IgD-negative memory B cell (primary cell): ENCODE measurements around the gene ZNF442. TPM values are rescaled to one million over a fixed set of nuclear protein-coding genes. Genes with fewer than 3 reads are reported as not detected.
A peak's percentile ranks its signal among the peaks of the same experiment; 100 is the strongest.
"Not testable (repeated sequence)": the region's sequence is repeated elsewhere in the genome, so short reads cannot be mapped to it uniquely, and the experiment has no call there.

ENCODE experiments used
- H3K27ac Mint-ChIP-seq, 3 donors: one replicate each; pipeline ENCODE4 v1.8.0; 2020 to 2022; ENCODE audit warnings: mild to moderate bottlenecking in 3 of 3, mixed read lengths in 3 of 3, moderate library complexity in 1 of 3
- H3K27me3 Mint-ChIP-seq: one replicate; pipeline ENCODE4 v1.8.0; 2021; ENCODE audit warnings: mixed read lengths
- H3K36me3 Mint-ChIP-seq: one replicate; pipeline ENCODE4 v1.8.0; 2020; ENCODE audit warnings: mild to moderate bottlenecking, mixed read lengths
- H3K4me1 Mint-ChIP-seq, 3 donors: one replicate each; pipeline ENCODE4 v1.8.0; 2020 to 2022; ENCODE audit warnings: mixed read lengths in 3 of 3, mild to moderate bottlenecking in 1 of 3
- H3K4me3 Mint-ChIP-seq, 4 donors: one replicate each; pipeline ENCODE4 v1.8.0; 2020 to 2022; ENCODE audit warnings: mild to moderate bottlenecking in 4 of 4, mixed read lengths in 4 of 4, moderate library complexity in 3 of 4
- H3K9me3 Mint-ChIP-seq, 3 donors: one replicate each; pipeline ENCODE4 v1.8.0; 2020 to 2021; ENCODE audit warnings: mixed read lengths in 3 of 3, mild to moderate bottlenecking in 1 of 3
- polyA plus RNA-seq: library from polyadenylated mRNA; unstranded; fragments of 300-500 nt; fragmentation: Illumina TruSeq; gene quantifications from one replicate; pipeline ENCODE4 v1.2.3, GENCODE V29; 2021

The ZNF442 gene
- 2.3 TPM for polyA plus RNA-seq

DNA sequence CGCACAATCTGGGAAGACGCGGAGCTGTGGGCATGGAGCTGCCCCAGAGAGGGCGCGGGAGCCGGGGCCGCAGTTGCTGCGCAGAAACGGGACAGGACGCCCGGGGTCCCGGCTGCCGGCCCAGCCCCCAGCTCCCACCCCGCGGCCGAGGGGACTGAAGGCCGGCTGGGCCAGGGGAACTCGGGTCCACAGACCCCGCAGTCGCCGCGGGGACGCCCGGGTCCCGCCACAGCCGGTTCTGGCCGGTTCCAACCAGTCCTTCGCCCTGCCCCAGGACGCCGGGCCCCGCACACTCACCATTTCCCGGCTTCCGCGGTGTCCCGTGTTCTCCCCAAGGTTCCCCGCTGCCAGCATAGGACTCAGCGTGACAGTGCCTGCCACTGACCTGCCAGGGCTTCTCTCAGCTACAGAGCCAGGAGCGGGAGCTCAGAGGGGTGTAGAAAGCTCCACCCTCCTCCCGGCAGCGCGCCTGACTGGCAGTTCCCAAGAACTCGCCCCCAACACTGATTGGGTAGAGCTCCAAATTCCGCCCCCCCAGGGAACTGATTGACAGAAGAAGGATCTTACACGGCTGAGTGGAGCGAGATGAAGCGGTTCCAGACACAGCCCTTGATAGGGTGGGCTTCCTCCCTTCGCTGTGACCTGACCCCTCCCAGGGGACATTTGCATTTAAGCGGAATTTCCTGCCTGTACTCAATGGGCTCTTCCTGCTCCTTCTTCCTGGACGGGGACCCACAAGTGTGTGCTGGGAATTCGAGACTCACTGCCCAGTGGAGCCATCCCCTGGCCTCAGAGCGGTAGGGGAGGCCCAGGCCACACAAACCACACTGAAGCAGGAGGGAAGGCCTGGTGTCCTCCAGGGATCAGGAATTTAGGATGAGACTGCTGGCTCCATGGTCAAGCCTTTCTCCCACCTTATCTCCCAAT lies at the start of gene ZNF442:
Gene ZNF442, minus strand, starts transcription at position 448 of the 927 bp plus-strand sequence. CDS start 2,052 bp downstream, outside the sequence.
- H3K9me3 Mint-ChIP-seq: no peaks in the 10 kb centered on the region
- no peaks in the 10 kb centered on the region for H3K27me3 Mint-ChIP-seq
- H3K27ac Mint-ChIP-seq: peak within 1 kb of the TSS; percentile 29 to 87 (median 63)
- peaks cover 2% of the 10 kb centered on the region for H3K36me3 Mint-ChIP-seq
- peaks cover 9 to 18% (median 15%) of the 10 kb centered on the region in 3 donors for H3K4me1 Mint-ChIP-seq
- H3K4me3 Mint-ChIP-seq: peak within 1 kb of the TSS; percentile 87 to 100 (median 98)

DNA sequence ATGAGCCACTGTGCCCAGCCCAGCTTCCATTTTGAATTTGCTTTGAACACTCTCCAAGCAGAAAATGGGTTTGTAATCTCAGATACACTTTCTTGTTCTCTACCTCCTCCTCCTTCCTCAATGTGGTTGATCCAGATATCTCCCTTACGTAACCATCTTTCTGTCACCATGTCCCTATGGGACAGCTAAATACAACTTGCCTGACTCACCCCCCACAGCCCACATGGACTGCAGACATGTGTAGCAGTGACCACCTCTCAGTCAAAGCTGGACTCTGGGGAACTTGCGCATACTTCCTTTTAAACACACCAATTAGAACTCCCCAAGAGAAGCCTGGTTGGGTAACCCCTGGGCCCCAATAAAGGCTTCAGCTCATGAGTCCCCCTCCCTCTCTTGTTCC lies 46.4 kb upstream of the ZNF442 start:
- Mint-ChIP-seq H3K36me3 (peaks cover 7% of the 10 kb centered on the region), H3K4me1 (no peaks in the 10 kb centered on the region), H3K27me3 (no peaks in the 10 kb centered on the region), H3K9me3 (peaks cover 1 to 17% (median 12%) of the 10 kb centered on the region in 3 donors), H3K27ac (peak overlapping the region in 1 of 3 donors; percentile 65), H3K4me3 (peak overlapping the region in 1 of 4 donors; percentile 31)

DNA sequence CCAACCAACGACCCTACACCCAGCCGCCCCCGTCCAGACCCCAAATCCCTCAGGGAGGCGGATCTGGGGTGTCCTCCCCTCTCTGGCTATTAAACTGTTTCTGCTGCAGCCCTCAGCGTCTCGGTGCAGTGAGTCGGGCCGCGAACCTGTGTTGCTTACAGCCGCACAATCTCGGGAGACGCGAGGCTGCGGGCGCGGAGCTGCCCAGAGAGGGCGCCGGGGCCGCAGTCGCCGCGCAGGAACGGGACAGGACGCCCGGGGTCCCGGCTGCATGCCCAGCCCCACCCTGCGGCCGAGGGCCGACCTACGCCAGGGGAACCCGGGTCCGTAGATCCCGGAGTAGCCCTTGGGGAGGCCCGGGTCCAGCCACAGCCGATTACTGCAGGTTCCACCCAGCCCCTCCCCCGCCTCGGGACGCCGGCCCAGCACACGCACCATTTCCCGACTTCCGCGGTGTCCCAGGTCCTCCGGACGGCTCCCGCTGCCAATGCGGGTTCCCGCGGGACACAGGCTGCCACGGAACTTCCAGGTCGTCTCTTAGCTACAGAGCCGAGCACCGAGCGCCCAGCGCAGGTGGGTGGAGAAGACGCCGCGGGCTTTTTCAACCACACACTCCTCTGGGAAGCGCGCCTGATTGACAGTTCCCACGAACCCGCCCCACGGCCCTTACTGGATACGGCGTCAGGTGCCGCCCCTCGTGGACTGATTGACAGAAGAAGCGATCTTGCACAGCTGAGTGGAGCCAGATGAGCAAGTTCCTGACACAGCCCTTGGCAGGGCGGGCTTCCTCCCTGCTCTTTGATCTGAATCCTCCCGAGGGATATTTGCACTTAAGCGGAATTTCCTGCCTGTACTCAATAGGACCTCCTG lies 35.4 kb upstream of the ZNF442 start, which contains the start of gene ZNF799:
Gene ZNF799, minus strand, starts transcription at position 639 of the 870 bp plus-strand sequence. Its CDS starts 201 bp downstream, at position 438.
- H3K9me3 Mint-ChIP-seq: peaks cover 0 to 1% (median 0%) of the 10 kb centered on the region in 3 donors
- H3K36me3 Mint-ChIP-seq: peaks cover 8% of the 10 kb centered on the region
- no peaks in the 10 kb centered on the region for H3K27me3 Mint-ChIP-seq
- peak within 1 kb of the TSS; percentile 93 to 99 (median 98) for H3K4me3 Mint-ChIP-seq
- peaks cover 12 to 29% (median 18%) of the 10 kb centered on the region in 3 donors for H3K4me1 Mint-ChIP-seq
- peak within 1 kb of the TSS; percentile 89 to 92 (median 92) for H3K27ac Mint-ChIP-seq

- not testable (repeated sequence) for H3K9me3 Mint-ChIP-seq, H3K27me3 Mint-ChIP-seq, H3K36me3 Mint-ChIP-seq
- H3K27ac Mint-ChIP-seq: peak overlapping the region; percentile 59 to 89 (median 88)
- peak overlapping the region; percentile 93 to 98 (median 96) for H3K4me3 Mint-ChIP-seq
- H3K4me1 Mint-ChIP-seq: peaks cover 14 to 29% (median 18%) of the 10 kb centered on the region in 3 donors
Observed at GRCh38 chr19:12399901-12400632, 34.6 kb upstream of the ZNF442 start.

GRCh38 chr19:12391148-12391547 lies 25.7 kb upstream of the ZNF442 start:
- H3K4me3 Mint-ChIP-seq: peak overlapping the region in 1 of 4 donors; percentile 32
- H3K36me3 Mint-ChIP-seq: peaks cover 37% of the 10 kb centered on the region
- H3K9me3 Mint-ChIP-seq: peaks cover 11 to 17% (median 13%) of the 10 kb centered on the region in 3 donors
- not testable (repeated sequence) for H3K27me3 Mint-ChIP-seq, H3K4me1 Mint-ChIP-seq, H3K27ac Mint-ChIP-seq

- not testable (repeated sequence) for H3K4me3 Mint-ChIP-seq, H3K27ac Mint-ChIP-seq, H3K4me1 Mint-ChIP-seq, H3K27me3 Mint-ChIP-seq
- Mint-ChIP-seq H3K36me3 (peaks cover 26% of the 10 kb centered on the region), H3K9me3 (peaks cover 7 to 17% (median 9%) of the 10 kb centered on the region in 3 donors)
Observed at GRCh38 chr19:12386365-12386764, 20.9 kb upstream of the ZNF442 start.

DNA sequence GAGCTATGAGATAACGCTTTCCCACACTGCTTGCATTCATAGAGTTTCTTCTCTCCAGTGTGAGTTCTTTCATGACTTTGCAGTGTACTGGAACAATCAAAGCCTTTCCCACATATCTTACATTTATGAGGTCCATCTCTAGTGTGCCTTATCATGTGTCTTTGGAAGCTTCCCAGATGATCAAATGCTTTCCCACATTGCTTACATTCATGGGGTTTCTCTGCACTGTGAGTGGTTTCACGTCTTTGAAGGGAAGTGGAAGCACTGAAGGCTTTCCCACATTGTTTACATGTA lies 14.9 kb upstream of the ZNF442 start:
- H3K4me1 Mint-ChIP-seq: no peaks in the 10 kb centered on the region
- H3K27ac Mint-ChIP-seq: no peak overlapping the region
- H3K9me3 Mint-ChIP-seq: peaks cover 17 to 42% (median 32%) of the 10 kb centered on the region in 3 donors
- no peaks in the 10 kb centered on the region for H3K27me3 Mint-ChIP-seq
- no peak overlapping the region for H3K4me3 Mint-ChIP-seq
- peaks cover 12% of the 10 kb centered on the region for H3K36me3 Mint-ChIP-seq

DNA sequence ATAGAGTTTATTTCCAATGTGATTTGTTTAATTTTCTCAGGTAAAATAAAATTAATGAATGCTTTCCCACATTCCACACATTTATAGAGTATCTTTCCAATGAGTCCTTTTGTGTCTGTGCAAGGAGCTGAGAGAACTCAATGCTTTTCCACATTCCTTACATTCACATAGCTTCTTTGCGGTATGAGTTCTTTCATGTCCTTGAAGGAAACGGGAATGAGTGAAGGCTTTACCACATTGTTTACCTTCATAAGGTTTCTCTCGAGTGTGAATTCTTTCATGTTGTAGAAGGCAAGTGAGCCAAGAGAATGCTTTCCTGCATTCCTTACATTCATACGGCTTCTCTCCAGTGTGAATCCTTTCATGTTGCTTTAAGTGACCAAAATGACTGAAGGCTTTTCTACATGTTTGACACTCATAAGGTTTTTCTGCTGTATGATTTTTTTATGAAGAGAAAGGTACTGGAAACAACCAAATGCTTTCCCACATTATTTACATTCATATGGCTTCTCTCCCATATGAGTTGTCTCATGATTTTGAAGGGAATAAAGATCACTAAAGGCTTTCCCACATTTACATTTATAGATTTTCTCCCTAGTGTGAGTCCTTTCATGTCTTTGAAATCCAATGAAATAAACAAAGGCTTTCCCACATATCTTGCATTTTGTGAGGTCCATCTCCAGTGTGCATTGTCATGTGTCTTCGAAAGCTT lies 14.4 kb upstream of the ZNF442 start:
- Mint-ChIP-seq H3K27me3 (no peaks in the 10 kb centered on the region), H3K27ac (no peak overlapping the region), H3K4me1 (no peaks in the 10 kb centered on the region), H3K36me3 (peaks cover 12% of the 10 kb centered on the region), H3K4me3 (no peak overlapping the region), H3K9me3 (peaks cover 19 to 44% (median 32%) of the 10 kb centered on the region in 3 donors)

GRCh38 chr19:12374026-12374425 lies 8.5 kb upstream of the ZNF442 start:
- no peaks in the 10 kb centered on the region for H3K36me3 Mint-ChIP-seq
- no peaks in the 10 kb centered on the region for H3K4me1 Mint-ChIP-seq
- H3K27ac Mint-ChIP-seq: no peak overlapping the region
- H3K27me3 Mint-ChIP-seq: no peaks in the 10 kb centered on the region
- H3K9me3 Mint-ChIP-seq: peaks cover 9 to 32% (median 17%) of the 10 kb centered on the region in 3 donors
- H3K4me3 Mint-ChIP-seq: no peak overlapping the region

- Mint-ChIP-seq H3K4me1 (peaks cover 9 to 18% (median 15%) of the 10 kb centered on the region in 3 donors), H3K27ac (peak overlapping the region in 1 of 3 donors; percentile 29), H3K9me3 (no peaks in the 10 kb centered on the region), H3K4me3 (peak overlapping the region; percentile 87 to 100 (median 98)), H3K36me3 (peaks cover 2% of the 10 kb centered on the region), H3K27me3 (no peaks in the 10 kb centered on the region)
Observed at GRCh38 chr19:12364391-12365235, 870 bp downstream of the ZNF442 start.

DNA sequence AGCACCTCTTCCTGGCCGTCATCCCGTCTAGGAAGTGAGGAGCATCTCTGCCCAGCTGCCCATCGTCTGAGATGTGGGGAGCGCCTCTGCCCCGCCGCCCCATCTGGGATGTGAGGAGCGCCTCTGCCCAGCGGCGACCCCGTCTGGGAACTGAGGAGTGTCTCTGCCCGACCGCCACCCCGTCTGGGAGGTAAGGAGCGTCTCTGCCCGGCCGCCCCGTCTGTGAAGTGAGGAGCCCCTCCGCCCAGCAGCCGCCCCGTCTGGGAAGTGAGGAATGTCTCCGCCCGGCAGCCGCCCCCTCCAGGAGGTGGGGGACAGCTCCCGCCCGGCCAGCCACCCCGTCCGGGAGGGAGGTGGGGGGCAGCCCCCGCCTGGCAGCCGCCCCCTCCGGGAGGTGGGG lies 3.2 kb downstream of the ZNF442 start:
- H3K27ac Mint-ChIP-seq, H3K27me3 Mint-ChIP-seq, H3K9me3 Mint-ChIP-seq, H3K36me3 Mint-ChIP-seq, H3K4me3 Mint-ChIP-seq: not testable (repeated sequence)
- H3K4me1 Mint-ChIP-seq: peaks cover 9 to 18% (median 15%) of the 10 kb centered on the region in 3 donors

- Mint-ChIP-seq H3K4me1 (no peaks in the 10 kb centered on the region), H3K27ac (no peak overlapping the region), H3K27me3 (no peaks in the 10 kb centered on the region), H3K9me3 (peaks cover 12 to 46% (median 42%) of the 10 kb centered on the region in 3 donors), H3K4me3 (no peak overlapping the region), H3K36me3 (peaks cover 16% of the 10 kb centered on the region)
Observed at GRCh38 chr19:12353375-12353774, 12.1 kb downstream of the ZNF442 start.

DNA sequence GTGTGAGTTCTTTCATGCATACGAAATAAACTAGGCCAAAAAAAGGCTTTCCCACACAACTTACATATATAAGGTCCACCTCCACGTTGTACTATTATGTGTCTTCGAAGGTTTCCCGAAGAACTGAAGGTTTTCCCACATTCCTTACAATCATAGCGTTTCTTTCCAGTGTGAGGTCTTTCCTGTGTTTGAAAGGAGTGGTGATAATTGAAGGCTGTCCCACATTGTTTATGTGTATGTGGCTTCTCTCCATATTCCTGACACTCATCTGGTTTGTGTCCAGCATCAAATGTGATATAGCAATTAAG lies 14.6 kb downstream of the ZNF442 start:
- no peak overlapping the region for H3K4me3 Mint-ChIP-seq
- no peaks in the 10 kb centered on the region for H3K27me3 Mint-ChIP-seq
- H3K9me3 Mint-ChIP-seq: peaks cover 19 to 50% (median 45%) of the 10 kb centered on the region in 3 donors
- no peak overlapping the region for H3K27ac Mint-ChIP-seq
- H3K4me1 Mint-ChIP-seq: no peaks in the 10 kb centered on the region
- H3K36me3 Mint-ChIP-seq: peaks cover 15% of the 10 kb centered on the region
